ENCODE results near the gene ACVRL1.

DNA sequence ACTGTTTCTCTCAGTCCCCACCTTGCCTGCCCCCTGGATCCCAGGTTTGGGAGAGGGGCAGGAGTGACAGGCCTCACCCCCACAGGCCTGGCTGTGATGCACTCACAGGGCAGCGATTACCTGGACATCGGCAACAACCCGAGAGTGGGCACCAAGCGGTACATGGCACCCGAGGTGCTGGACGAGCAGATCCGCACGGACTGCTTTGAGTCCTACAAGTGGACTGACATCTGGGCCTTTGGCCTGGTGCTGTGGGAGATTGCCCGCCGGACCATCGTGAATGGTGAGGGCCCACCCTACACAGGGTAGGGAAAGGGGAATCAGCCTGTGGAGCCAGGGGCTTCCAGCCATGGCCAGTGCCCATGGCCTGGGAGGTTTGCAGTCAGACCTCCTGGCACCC, 8.6 kb downstream of the ACVRL1 start:
- TF ChIP-seq, protein P1, sequence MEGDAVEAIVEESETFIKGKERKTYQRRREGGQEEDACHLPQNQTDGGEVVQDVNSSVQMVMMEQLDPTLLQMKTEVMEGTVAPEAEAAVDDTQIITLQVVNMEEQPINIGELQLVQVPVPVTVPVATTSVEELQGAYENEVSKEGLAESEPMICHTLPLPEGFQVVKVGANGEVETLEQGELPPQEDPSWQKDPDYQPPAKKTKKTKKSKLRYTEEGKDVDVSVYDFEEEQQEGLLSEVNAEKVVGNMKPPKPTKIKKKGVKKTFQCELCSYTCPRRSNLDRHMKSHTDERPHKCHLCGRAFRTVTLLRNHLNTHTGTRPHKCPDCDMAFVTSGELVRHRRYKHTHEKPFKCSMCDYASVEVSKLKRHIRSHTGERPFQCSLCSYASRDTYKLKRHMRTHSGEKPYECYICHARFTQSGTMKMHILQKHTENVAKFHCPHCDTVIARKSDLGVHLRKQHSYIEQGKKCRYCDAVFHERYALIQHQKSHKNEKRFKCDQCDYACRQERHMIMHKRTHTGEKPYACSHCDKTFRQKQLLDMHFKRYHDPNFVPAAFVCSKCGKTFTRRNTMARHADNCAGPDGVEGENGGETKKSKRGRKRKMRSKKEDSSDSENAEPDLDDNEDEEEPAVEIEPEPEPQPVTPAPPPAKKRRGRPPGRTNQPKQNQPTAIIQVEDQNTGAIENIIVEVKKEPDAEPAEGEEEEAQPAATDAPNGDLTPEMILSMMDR (IDR thresholded peaks at IDR 0.05; ENCODE audit: low read length), result no peak
- TF ChIP-seq EZH2 (IDR thresholded peaks at IDR 0.05; ENCODE audit: borderline replicate concordance, low read length), result no peak

Measured in OCI-LY1 (cell line).